Hepatocyte (in vitro differentiated cells): ENCODE measurements around the gene AMD1. TPM values are rescaled to one million over a fixed set of nuclear protein-coding genes. Genes with fewer than 3 reads are reported as not detected.

Experiments
- DNase-seq: peaks from one replicate; pipeline ENCODE4 v3.0.0-alpha.2; 2016; ENCODE audit warnings: low spot score
- H2AFZ ChIP-seq: fragments of 200-600 bp; sonication (generic); 2 replicates; pipeline ENCODE4 v1.6.0; 2016; ENCODE audit warnings: antibody characterized with exemption, mild to moderate bottlenecking
- H3K27ac ChIP-seq: fragments of 200-600 bp; sonication (generic); 2 replicates; pipeline ENCODE4 v1.5.1; 2016; ENCODE audit warnings: mild to moderate bottlenecking
- H3K27me3 ChIP-seq: fragments of 200-600 bp; sonication (generic); 2 replicates; pipeline ENCODE4 v1.6.1; 2016
- H3K36me3 ChIP-seq: fragments of 200-600 bp; sonication (generic); replicated peaks from 2 replicates; pipeline ENCODE4 v1.5.1; 2016; ENCODE audit warnings: low read depth; ENCODE audit not compliant: insufficient read depth
- H3K4me1 ChIP-seq: fragments of 200-600 bp; sonication (generic); 2 replicates; pipeline ENCODE4 v1.5.1; 2016; ENCODE audit warnings: mild to moderate bottlenecking, moderate library complexity; ENCODE audit not compliant: insufficient read depth
- H3K4me2 ChIP-seq: fragments of 200-600 bp; sonication (generic); 2 replicates; pipeline ENCODE4 v1.6.0; 2016
- H3K4me3 ChIP-seq: fragments of 200-600 bp; sonication (generic); 2 replicates; pipeline ENCODE4 v1.5.1; 2016; ENCODE audit warnings: mild to moderate bottlenecking
- H3K79me2 ChIP-seq: fragments of 200-600 bp; sonication (generic); 2 replicates; pipeline ENCODE4 v1.6.0; 2017; ENCODE audit warnings: mild to moderate bottlenecking
- H3K9me2 ChIP-seq: fragments of 200-600 bp; sonication (generic); replicated peaks from 2 replicates; pipeline ENCODE4 v1.6.0; 2017; ENCODE audit warnings: mild to moderate bottlenecking; ENCODE audit not compliant: insufficient read depth
- H3K9me3 ChIP-seq: fragments of 200-600 bp; sonication (generic); 2 replicates; pipeline ENCODE4 v1.5.1; 2016; ENCODE audit warnings: low read depth, mild to moderate bottlenecking
- H4K20me1 ChIP-seq: fragments of 200-600 bp; sonication (generic); 2 replicates; pipeline ENCODE4 v1.6.0; 2016; ENCODE audit warnings: mild to moderate bottlenecking; ENCODE audit not compliant: insufficient read depth, poor library complexity, severe bottlenecking
- CTCF ChIP-seq: fragments of 200-600 bp; sonication (generic); IDR thresholded peaks from 2 replicates; pipeline ENCODE4 v1.5.1; 2016; ENCODE audit warnings: antibody characterized with exemption, mild to moderate bottlenecking; ENCODE audit not compliant: poor library complexity
- EZH2 ChIP-seq: fragments of 200-600 bp; sonication (generic); IDR thresholded peaks from 2 replicates; pipeline ENCODE4 v1.6.1; 2016; ENCODE audit warnings: antibody characterized with exemption, mild to moderate bottlenecking, borderline replicate concordance
- EZH2phosphoT487 ChIP-seq: fragments of 200-600 bp; sonication (generic); IDR thresholded peaks from one replicate; pipeline ENCODE4 v1.6.1; 2018; ENCODE audit warnings: antibody characterized with exemption, mild to moderate bottlenecking, low read depth, moderate library complexity; ENCODE audit not compliant: unreplicated experiment, severe bottlenecking
- WGBS: methylation state at CpG from one replicate; pipeline ENCODE4 v1.1.6; 2016; ENCODE audit warnings: low lambda C conversion rate; ENCODE audit errors: missing lambda C conversion rate; 5-methylcytosine and 5-hydroxymethylcytosine counted together
- polyA plus RNA-seq: library from polyadenylated mRNA; unstranded; fragments of >200 nt; fragmentation: Nextera tagmentation; extraction: Ambion mirVana; gene quantifications from 2 replicates; pipeline ENCODE4 v1.2.1, GENCODE V29; 2016
- total RNA-seq: library from RNA; depleted of rRNA; stranded (reverse); fragments of >200 nt; gene quantifications from 2 replicates; pipeline ENCODE4 v1.2.3, GENCODE V29; 2014

The AMD1 gene
- total and polyA plus RNA-seq, 2 experiments from 2014 or later, result 42.7 to 106 TPM

DNA sequence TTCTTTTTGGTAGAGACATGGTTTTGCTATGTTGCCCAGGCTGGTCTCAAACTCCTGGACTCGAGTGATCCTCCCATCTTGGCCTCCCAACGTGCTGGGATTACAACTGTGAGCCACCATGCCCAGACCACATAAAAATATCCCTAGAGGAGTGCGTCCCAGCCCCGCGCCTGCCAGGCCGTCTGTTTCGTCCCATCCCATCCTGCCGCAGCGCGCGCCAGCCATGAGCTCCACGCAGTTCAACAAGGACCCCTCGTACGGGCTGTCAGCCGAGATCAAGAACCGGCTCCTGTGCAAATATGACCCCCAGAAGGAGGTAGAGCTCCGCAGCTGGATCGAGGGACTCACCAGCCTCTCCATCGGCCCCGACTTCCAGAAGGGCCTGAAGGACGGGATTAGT is 16.6 kb upstream of the AMD1 start:
- no peak for TF ChIP-seq CTCF
- no peak for TF ChIP-seq EZH2
- no peak for TF ChIP-seq EZH2phosphoT487
- H3K4me2 ChIP-seq, result no peak overlapping the region
- no peak overlapping the region for H2AFZ ChIP-seq
- H3K36me3 ChIP-seq, result no peaks in the 10 kb centered on the region
- no peak overlapping the region for H3K4me3 ChIP-seq
- no peaks in the 10 kb centered on the region for H4K20me1 ChIP-seq
- H3K9me3 ChIP-seq, result no peaks in the 10 kb centered on the region
- H3K9me2 ChIP-seq, result no peaks in the 10 kb centered on the region
- no peaks in the 10 kb centered on the region for H3K4me1 ChIP-seq
- WGBS, result 93% methylated on average over 21 of the region's 21 CpGs
- no peaks in the 10 kb centered on the region for H3K79me2 ChIP-seq
- no peak for DNase-seq
- no peak overlapping the region for H3K27ac ChIP-seq
- no peaks in the 10 kb centered on the region for H3K27me3 ChIP-seq

DNA sequence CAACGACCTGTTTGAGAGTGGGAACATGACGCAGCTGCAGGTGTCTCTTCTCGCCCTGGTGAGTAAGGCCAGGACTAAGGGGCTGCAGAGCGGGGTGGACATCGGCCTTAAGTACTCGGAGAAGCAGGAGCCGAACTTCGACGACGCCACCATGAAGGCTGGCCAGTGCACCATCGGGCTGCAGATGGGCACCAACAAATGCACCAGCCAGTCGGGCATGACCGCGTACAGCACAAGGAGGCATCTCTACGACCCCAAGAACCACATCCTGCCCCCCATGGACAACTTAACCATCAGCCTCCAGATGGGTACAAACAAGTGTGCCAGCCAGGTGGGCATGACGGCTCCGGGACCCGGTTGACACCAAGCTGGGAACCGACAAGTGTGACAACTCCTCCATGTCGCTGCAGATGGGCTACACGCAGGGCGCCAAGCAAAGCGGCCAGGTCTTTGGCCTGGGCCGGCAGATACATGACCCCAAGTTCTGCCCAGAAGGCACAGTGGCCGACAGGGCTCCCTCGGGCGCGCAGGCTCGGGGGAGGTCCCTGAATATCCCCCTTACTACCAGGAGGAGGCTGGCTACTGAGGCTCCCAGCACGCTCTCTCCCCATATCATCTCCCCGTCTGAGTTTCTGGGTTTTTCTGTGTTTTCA is 15.9 kb upstream of the AMD1 start:
- Histone ChIP-seq H3K79me2 (no peaks in the 10 kb centered on the region), H3K36me3 (no peaks in the 10 kb centered on the region), H4K20me1 (no peaks in the 10 kb centered on the region), H3K27me3 (no peaks in the 10 kb centered on the region), H3K9me2 (no peaks in the 10 kb centered on the region), H3K27ac (no peak overlapping the region), H3K4me2 (no peak overlapping the region), H2AFZ (no peak overlapping the region), H3K4me3 (no peak overlapping the region), H3K4me1 (no peaks in the 10 kb centered on the region), H3K9me3 (no peaks in the 10 kb centered on the region)
- 95% methylated on average over 31 of the region's 31 CpGs for WGBS
- TF ChIP-seq EZH2phosphoT487 (no peak), EZH2 (no peak), CTCF (no peak)
- DNase-seq, result no peak

GRCh38 chr6:110859335-110859792 is 15.2 kb upstream of the AMD1 start:
- H3K27ac ChIP-seq, result no peak overlapping the region
- H4K20me1 ChIP-seq, result no peaks in the 10 kb centered on the region
- H2AFZ ChIP-seq, result no peak overlapping the region
- no peaks in the 10 kb centered on the region for H3K27me3 ChIP-seq
- H3K4me3 ChIP-seq, result no peak overlapping the region
- no peaks in the 10 kb centered on the region for H3K9me2 ChIP-seq
- no peaks in the 10 kb centered on the region for H3K36me3 ChIP-seq
- no peak for TF ChIP-seq CTCF
- TF ChIP-seq EZH2phosphoT487, result no peak
- no peak for TF ChIP-seq EZH2
- H3K4me1 ChIP-seq, result peaks cover 3% of the 10 kb centered on the region
- WGBS, result 90% methylated on average over 12 of the region's 12 CpGs
- DNase-seq, result no peak
- no peaks in the 10 kb centered on the region for H3K9me3 ChIP-seq
- H3K79me2 ChIP-seq, result no peaks in the 10 kb centered on the region
- no peak overlapping the region for H3K4me2 ChIP-seq

- TF ChIP-seq EZH2 (no peak), EZH2phosphoT487 (no peak), CTCF (no peak)
- no peaks in the 10 kb centered on the region for H4K20me1 ChIP-seq
- no peak overlapping the region for H3K27ac ChIP-seq
- no peaks in the 10 kb centered on the region for H3K27me3 ChIP-seq
- H3K4me1 ChIP-seq, result peaks cover 3% of the 10 kb centered on the region
- no peaks in the 10 kb centered on the region for H3K79me2 ChIP-seq
- WGBS, result 28% methylated on average over 2 of the region's 2 CpGs
- H3K9me3 ChIP-seq, result no peaks in the 10 kb centered on the region
- H3K4me2 ChIP-seq, result no peak overlapping the region
- H3K4me3 ChIP-seq, result no peak overlapping the region
- no peaks in the 10 kb centered on the region for H3K9me2 ChIP-seq
- DNase-seq, result no peak
- no peaks in the 10 kb centered on the region for H3K36me3 ChIP-seq
- H2AFZ ChIP-seq, result no peak overlapping the region
Measured at GRCh38 chr6:110864824-110865223, 9.8 kb upstream of the AMD1 start.
